Measurements from ENCODE around the gene SKAP1.
"Not testable (repeated sequence)": the region's sequence is repeated elsewhere in the genome, so short reads cannot be mapped to it uniquely, and the experiment has no call there.

The SKAP1 gene

GRCh38 chr17:48363161-48363560 is 66.9 kb downstream of the SKAP1 start:
- no peak for DNase-seq

- DNase-seq = not testable (repeated sequence)
Observed at GRCh38 chr17:48360861-48361633, 69.0 kb downstream of the SKAP1 start.

- DNase-seq = peak; percentile 13
Observed at GRCh38 chr17:48357779-48358602, 72.0 kb downstream of the SKAP1 start.

GRCh38 chr17:48356866-48357265 is 73.1 kb downstream of the SKAP1 start:
- DNase-seq = no peak

GRCh38 chr17:48352630-48353029 is 77.4 kb downstream of the SKAP1 start:
- DNase-seq = no peak

- no peak for DNase-seq
Observed at GRCh38 chr17:48351911-48352332, 78.1 kb downstream of the SKAP1 start.

GRCh38 chr17:48348352-48348751 is 81.7 kb downstream of the SKAP1 start:
- DNase-seq = no peak

- DNase-seq = no peak
Observed at GRCh38 chr17:48347177-48347576, 82.8 kb downstream of the SKAP1 start.

GRCh38 chr17:48344251-48344650 is 85.8 kb downstream of the SKAP1 start:
- DNase-seq = no peak

GRCh38 chr17:48340916-48341315 is 89.1 kb downstream of the SKAP1 start:
- DNase-seq = no peak

- no peak for DNase-seq
Observed at GRCh38 chr17:48338720-48339119, 91.3 kb downstream of the SKAP1 start.

- DNase-seq = not testable (repeated sequence)
Observed at GRCh38 chr17:48337903-48338302, 92.1 kb downstream of the SKAP1 start.

GRCh38 chr17:48336986-48337385 is 93.0 kb downstream of the SKAP1 start:
- no peak for DNase-seq

GRCh38 chr17:48335858-48336500 is 94.0 kb downstream of the SKAP1 start:
- peak; percentile 29 for DNase-seq

- no peak for DNase-seq
Observed at GRCh38 chr17:48335146-48335784, 94.7 kb downstream of the SKAP1 start.

- DNase-seq = no peak
Observed at GRCh38 chr17:48333034-48333530, 96.9 kb downstream of the SKAP1 start.

GRCh38 chr17:48330887-48331286 is 99.1 kb downstream of the SKAP1 start:
- DNase-seq = no peak

GRCh38 chr17:48330421-48330820 is 99.6 kb downstream of the SKAP1 start:
- DNase-seq = no peak

GRCh38 chr17:48328457-48328856 is 101.6 kb downstream of the SKAP1 start:
- DNase-seq = no peak

GRCh38 chr17:48326310-48326709 is 103.7 kb downstream of the SKAP1 start:
- DNase-seq = no peak

GRCh38 chr17:48322060-48322459 is 108.0 kb downstream of the SKAP1 start:
- no peak for DNase-seq

GRCh38 chr17:48317732-48318131 is 112.3 kb downstream of the SKAP1 start:
- no peak for DNase-seq

- DNase-seq = no peak
Observed at GRCh38 chr17:48314716-48315115, 115.3 kb downstream of the SKAP1 start.
